ENCODE results near the gene ARID1B. TPM values are rescaled to one million over a fixed set of nuclear protein-coding genes. Genes with fewer than 3 reads are reported as not detected.

The ARID1B gene
- total and polyA plus RNA-seq, 2 experiments from 2014 or later, result 32.9 to 67.0 TPM

- Histone ChIP-seq H3K27me3 (no peaks in the 10 kb centered on the region), H2AFZ (no peak overlapping the region), H3K4me3 (no peak overlapping the region), H3K36me3 (replicated peaks; ENCODE audit: insufficient read depth, low read depth) (no peaks in the 10 kb centered on the region), H3K9me2 (replicated peaks; ENCODE audit: insufficient read depth) (no peaks in the 10 kb centered on the region), H3K4me1 (ENCODE audit: insufficient read depth) (peaks cover 20% of the 10 kb centered on the region), H3K27ac (peak overlapping the region; percentile 66), H3K4me2 (no peak overlapping the region), H4K20me1 (ENCODE audit: insufficient read depth, poor library complexity, severe bottlenecking) (peaks cover 15% of the 10 kb centered on the region), H3K79me2 (peaks cover 8% of the 10 kb centered on the region), H3K9me3 (ENCODE audit: low read depth) (no peaks in the 10 kb centered on the region)
- no peak for TF ChIP-seq CTCF (IDR thresholded peaks at IDR 0.05; ENCODE audit: poor library complexity)
- no peak for TF ChIP-seq EZH2phosphoT487 (IDR thresholded peaks at IDR 0.05; ENCODE audit: low read depth, severe bottlenecking, unreplicated experiment)
- no peak for TF ChIP-seq EZH2 (IDR thresholded peaks at IDR 0.05; ENCODE audit: borderline replicate concordance)
- 84% methylated on average over 3 of the region's 3 CpGs for WGBS (ENCODE audit: low lambda C conversion rate, missing lambda C conversion rate)
- no peak for DNase-seq (ENCODE audit: low spot score)
These were observed 409.6 kb downstream of the ARID1B start for GRCh38 chr6:157186785-157187181.

DNA sequence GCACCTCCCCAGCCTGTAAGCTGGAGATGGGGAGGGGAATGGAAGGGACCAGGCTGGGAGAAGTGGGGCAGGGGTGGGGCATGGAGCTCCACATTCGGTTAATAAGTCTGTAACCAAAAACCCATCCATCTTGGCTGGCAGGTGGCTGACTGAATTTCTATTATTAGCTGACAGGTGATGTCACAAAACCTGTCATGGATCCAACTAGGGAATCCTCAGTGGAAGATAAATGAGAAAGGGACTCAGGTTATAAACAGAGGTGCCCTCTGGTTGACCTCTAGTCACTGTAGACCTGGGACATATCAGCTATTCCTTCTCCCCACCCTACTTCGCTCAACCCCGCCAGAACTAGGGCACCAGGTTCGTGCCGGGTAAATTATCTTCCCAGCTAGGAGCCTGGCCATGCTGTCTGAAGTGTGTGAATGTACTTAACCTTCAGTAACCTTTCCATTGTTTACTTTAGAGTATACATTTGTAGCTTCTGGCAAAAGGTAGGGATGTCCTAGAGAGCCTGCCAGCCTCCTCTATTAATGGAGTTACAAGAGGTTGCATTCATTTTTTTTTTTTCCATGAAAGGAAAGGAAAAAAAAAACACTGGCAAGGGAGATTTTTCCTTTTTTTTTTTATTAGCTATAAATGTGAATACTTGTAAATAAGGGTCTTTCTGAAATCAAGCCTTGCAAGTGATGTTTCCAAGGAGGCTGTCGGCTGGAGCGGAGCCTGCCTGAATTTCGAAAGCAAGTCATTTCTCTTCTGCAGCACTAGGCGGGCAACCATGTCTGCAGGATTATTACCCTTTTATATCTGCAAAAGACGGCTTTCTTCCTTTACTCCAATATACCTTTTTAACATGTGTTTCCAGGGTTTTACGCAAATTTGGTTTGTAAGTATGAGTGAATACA, 410.3 kb downstream of the ARID1B start:
- peak overlapping the region; percentile 66 for H3K27ac ChIP-seq
- no peaks in the 10 kb centered on the region for H3K36me3 ChIP-seq (replicated peaks; ENCODE audit: insufficient read depth, low read depth)
- H3K27me3 ChIP-seq, result no peaks in the 10 kb centered on the region
- no peak for TF ChIP-seq EZH2phosphoT487 (IDR thresholded peaks at IDR 0.05; ENCODE audit: low read depth, severe bottlenecking, unreplicated experiment)
- no peak for TF ChIP-seq CTCF (IDR thresholded peaks at IDR 0.05; ENCODE audit: poor library complexity)
- no peak for TF ChIP-seq EZH2 (IDR thresholded peaks at IDR 0.05; ENCODE audit: borderline replicate concordance)
- WGBS (ENCODE audit: low lambda C conversion rate, missing lambda C conversion rate), result 52% methylated on average over 11 of the region's 11 CpGs
- no peak overlapping the region for H2AFZ ChIP-seq
- H3K4me2 ChIP-seq, result no peak overlapping the region
- H3K9me2 ChIP-seq (replicated peaks; ENCODE audit: insufficient read depth), result no peaks in the 10 kb centered on the region
- H4K20me1 ChIP-seq (ENCODE audit: insufficient read depth, poor library complexity, severe bottlenecking), result peaks cover 15% of the 10 kb centered on the region
- peaks cover 20% of the 10 kb centered on the region for H3K4me1 ChIP-seq (ENCODE audit: insufficient read depth)
- peak; percentile 52 for DNase-seq (ENCODE audit: low spot score)
- no peaks in the 10 kb centered on the region for H3K9me3 ChIP-seq (ENCODE audit: low read depth)
- H3K79me2 ChIP-seq, result peaks cover 8% of the 10 kb centered on the region
- H3K4me3 ChIP-seq, result no peak overlapping the region

DNA sequence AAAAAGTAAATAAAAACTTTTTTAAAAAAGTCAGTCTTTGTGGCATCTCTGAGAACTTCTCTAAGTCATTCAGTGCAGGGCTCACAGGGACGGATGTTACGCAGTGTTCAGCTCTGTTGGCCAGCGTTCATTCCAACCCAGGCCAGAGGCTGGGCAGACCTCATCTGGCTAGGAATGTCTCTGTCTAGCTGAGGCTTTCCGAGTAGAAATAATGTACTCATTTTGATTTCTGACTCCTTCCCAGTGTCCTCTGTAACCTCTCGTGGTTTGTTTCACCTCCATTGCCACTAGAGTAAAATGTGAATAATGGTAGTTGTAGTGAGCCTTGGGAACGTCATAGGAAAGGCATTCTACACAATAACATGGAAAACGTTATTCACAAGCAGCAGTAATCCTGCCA, 411.0 kb downstream of the ARID1B start:
- WGBS (ENCODE audit: low lambda C conversion rate, missing lambda C conversion rate), result 81% methylated on average over 7 of the region's 7 CpGs
- peaks cover 15% of the 10 kb centered on the region for H4K20me1 ChIP-seq (ENCODE audit: insufficient read depth, poor library complexity, severe bottlenecking)
- H3K4me3 ChIP-seq, result no peak overlapping the region
- no peak for TF ChIP-seq EZH2phosphoT487 (IDR thresholded peaks at IDR 0.05; ENCODE audit: low read depth, severe bottlenecking, unreplicated experiment)
- TF ChIP-seq CTCF (IDR thresholded peaks at IDR 0.05; ENCODE audit: poor library complexity), result no peak
- no peak for TF ChIP-seq EZH2 (IDR thresholded peaks at IDR 0.05; ENCODE audit: borderline replicate concordance)
- no peak overlapping the region for H3K27ac ChIP-seq
- H3K27me3 ChIP-seq, result no peaks in the 10 kb centered on the region
- no peak overlapping the region for H3K4me2 ChIP-seq
- no peak overlapping the region for H2AFZ ChIP-seq
- H3K79me2 ChIP-seq, result peaks cover 10% of the 10 kb centered on the region
- DNase-seq (ENCODE audit: low spot score), result no peak
- H3K36me3 ChIP-seq (replicated peaks; ENCODE audit: insufficient read depth, low read depth), result no peaks in the 10 kb centered on the region
- no peaks in the 10 kb centered on the region for H3K9me3 ChIP-seq (ENCODE audit: low read depth)
- peaks cover 20% of the 10 kb centered on the region for H3K4me1 ChIP-seq (ENCODE audit: insufficient read depth)
- H3K9me2 ChIP-seq (replicated peaks; ENCODE audit: insufficient read depth), result no peaks in the 10 kb centered on the region
